Stimulated activated CD8-positive, alpha-beta memory T cell treated with anti-CD3 and anti-CD28 coated beads, Interleukin-4, amount 100 ng/mL, for 24 hours (primary cell): Measurements from ENCODE around the gene COPB2.
A peak's percentile ranks its signal among the peaks of the same experiment; 100 is the strongest.
"Not testable (repeated sequence)": the region's sequence is repeated elsewhere in the genome, so short reads cannot be mapped to it uniquely, and the experiment has no call there.

Experiments used
- DNase-seq: peaks from one replicate; pipeline ENCODE4 v3.0.0-alpha.2; 2020; ENCODE audit warnings: low read depth

Gene COPB2

GRCh38 chr3:139378587-139379241 lies 10.7 kb downstream of the COPB2 start:
- no peak for DNase-seq

- DNase-seq, result no peak
Observed at GRCh38 chr3:139377378-139377777, 12.1 kb downstream of the COPB2 start.

- DNase-seq, result no peak
Observed at GRCh38 chr3:139374099-139374498, 15.3 kb downstream of the COPB2 start.

GRCh38 chr3:139364549-139364948 lies 24.9 kb downstream of the COPB2 start:
- DNase-seq, result no peak

GRCh38 chr3:139361276-139361675 lies 28.2 kb downstream of the COPB2 start:
- DNase-seq, result no peak

- DNase-seq, result no peak
Observed at GRCh38 chr3:139358841-139359562, 30.4 kb downstream of the COPB2 start.

GRCh38 chr3:139357899-139358298 lies 31.5 kb downstream of the COPB2 start:
- DNase-seq, result no peak

GRCh38 chr3:139355891-139356290 lies 33.6 kb downstream of the COPB2 start:
- DNase-seq, result no peak

GRCh38 chr3:139355476-139355875 lies 34.0 kb downstream of the COPB2 start:
- no peak for DNase-seq

GRCh38 chr3:139354661-139355060 lies 34.8 kb downstream of the COPB2 start:
- no peak for DNase-seq

- no peak for DNase-seq
Observed at GRCh38 chr3:139353920-139354556, 35.4 kb downstream of the COPB2 start.

- no peak for DNase-seq
Observed at GRCh38 chr3:139346771-139347170, 42.7 kb downstream of the COPB2 start.

- peak; percentile 71 for DNase-seq
Observed at GRCh38 chr3:139343895-139344856, 45.3 kb downstream of the COPB2 start, which contains the start of gene MRPS22. Gene MRPS22, plus strand, starts transcription at chr3:139344020. Its CDS starts 7 bp downstream, at chr3:139344027.

GRCh38 chr3:139342054-139342453 lies 47.4 kb downstream of the COPB2 start:
- no peak for DNase-seq

- DNase-seq, result no peak
Observed at GRCh38 chr3:139340784-139341183, 48.7 kb downstream of the COPB2 start.

- DNase-seq, result no peak
Observed at GRCh38 chr3:139339219-139339906, 50.1 kb downstream of the COPB2 start.

GRCh38 chr3:139338405-139338804 lies 51.0 kb downstream of the COPB2 start:
- DNase-seq, result no peak

- DNase-seq, result not testable (repeated sequence)
Observed at GRCh38 chr3:139334675-139335074, 54.8 kb downstream of the COPB2 start.

GRCh38 chr3:139332092-139332491 lies 57.4 kb downstream of the COPB2 start:
- DNase-seq, result no peak

- DNase-seq, result peak; percentile 84
Observed at GRCh38 chr3:139329364-139329850, 60.0 kb downstream of the COPB2 start.

- no peak for DNase-seq
Observed at GRCh38 chr3:139328356-139328755, 61.1 kb downstream of the COPB2 start.
